Breast epithelium (tissue), 3 donors: ENCODE measurements around the gene GGA3.

ENCODE experiments used
- POLR2A ChIP-seq: fragments of 450-650 bp; IDR thresholded peaks from one replicate; pipeline ENCODE4 v1.6.1; 2016; ENCODE audit warnings: antibody characterized with exemption, mild to moderate bottlenecking, moderate library complexity
- POLR2AphosphoS5 ChIP-seq, 3 donors: sonication (generic); formaldehyde crosslinking; IDR thresholded peaks; one replicate each; pipeline ENCODE4 v1.6.1; 2017; ENCODE audit warnings: antibody characterized with exemption in 3 of 3
- TF ChIP-seq, protein P1 (sequence below), 3 donors: fragments of 450-650 bp; IDR thresholded peaks; one replicate each; pipeline ENCODE4 v1.5.1; 2016 to 2017; ENCODE audit warnings: antibody characterized with exemption in 3 of 3, mild to moderate bottlenecking in 3 of 3, moderate library complexity in 3 of 3

- TF ChIP-seq, protein P1, sequence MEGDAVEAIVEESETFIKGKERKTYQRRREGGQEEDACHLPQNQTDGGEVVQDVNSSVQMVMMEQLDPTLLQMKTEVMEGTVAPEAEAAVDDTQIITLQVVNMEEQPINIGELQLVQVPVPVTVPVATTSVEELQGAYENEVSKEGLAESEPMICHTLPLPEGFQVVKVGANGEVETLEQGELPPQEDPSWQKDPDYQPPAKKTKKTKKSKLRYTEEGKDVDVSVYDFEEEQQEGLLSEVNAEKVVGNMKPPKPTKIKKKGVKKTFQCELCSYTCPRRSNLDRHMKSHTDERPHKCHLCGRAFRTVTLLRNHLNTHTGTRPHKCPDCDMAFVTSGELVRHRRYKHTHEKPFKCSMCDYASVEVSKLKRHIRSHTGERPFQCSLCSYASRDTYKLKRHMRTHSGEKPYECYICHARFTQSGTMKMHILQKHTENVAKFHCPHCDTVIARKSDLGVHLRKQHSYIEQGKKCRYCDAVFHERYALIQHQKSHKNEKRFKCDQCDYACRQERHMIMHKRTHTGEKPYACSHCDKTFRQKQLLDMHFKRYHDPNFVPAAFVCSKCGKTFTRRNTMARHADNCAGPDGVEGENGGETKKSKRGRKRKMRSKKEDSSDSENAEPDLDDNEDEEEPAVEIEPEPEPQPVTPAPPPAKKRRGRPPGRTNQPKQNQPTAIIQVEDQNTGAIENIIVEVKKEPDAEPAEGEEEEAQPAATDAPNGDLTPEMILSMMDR (IDR thresholded peaks at IDR 0.05) = no peak
- TF ChIP-seq POLR2AphosphoS5 (IDR thresholded peaks at IDR 0.05) (no peak), POLR2A (no peak)
Measured at GRCh38 chr17:75288359-75288758, 27.0 kb upstream of the GGA3 start.
